Spleen (tissue), 11 donors: ENCODE measurements around the gene MCTP1. TPM values are rescaled to one million over a fixed set of nuclear protein-coding genes. Genes with fewer than 3 reads are reported as not detected.
"Not testable (repeated sequence)": the region's sequence is repeated elsewhere in the genome, so short reads cannot be mapped to it uniquely, and the experiment has no call there.

Source experiments
- DNase-seq: peaks from one replicate; pipeline ENCODE4 v3.0.0-alpha.2; 2020
- H3K27ac ChIP-seq, 8 donors: fragments of 200-600 bp; sonication (generic) in 7 of 8; 1 replicate in 4 of 8; 2 replicates in 4 of 8; pipeline versions ENCODE4 v1.5.0 to v1.8.0; 2016 to 2021; ENCODE audit warnings: inconsistent platforms in 4 of 8, mild to moderate bottlenecking in 4 of 8, moderate library complexity in 1 of 8
- H3K27me3 ChIP-seq, 7 donors: fragments of 200-600 bp; sonication (generic) in 6 of 7; replicated peaks in 1 of 7; 1 replicate in 4 of 7; 2 replicates in 3 of 7; pipeline versions ENCODE4 v1.5.0 to v1.8.0; 2016 to 2021; ENCODE audit warnings: inconsistent platforms in 3 of 7, mild to moderate bottlenecking in 1 of 7
- H3K36me3 ChIP-seq, 6 donors: fragments of 200-600 bp; sonication (generic) in 5 of 6; 1 replicate in 4 of 6; 2 replicates in 2 of 6; pipeline versions ENCODE4 v1.5.0 to v1.8.0; 2016 to 2021; ENCODE audit warnings: inconsistent platforms in 2 of 6
- H3K4me1 ChIP-seq, 6 donors: fragments of 200-600 bp; sonication (generic) in 5 of 6; 1 replicate in 3 of 6; 2 replicates in 3 of 6; pipeline versions ENCODE4 v1.5.0 to v1.8.0; 2016 to 2021; ENCODE audit warnings: inconsistent platforms in 3 of 6
- H3K4me3 ChIP-seq, 8 donors: fragments of 200-600 bp; sonication (generic) in 7 of 8; 1 replicate in 4 of 8; 2 replicates in 4 of 8; pipeline versions ENCODE4 v1.5.0 to v1.8.0; 2016 to 2021; ENCODE audit warnings: inconsistent platforms in 4 of 8, mild to moderate bottlenecking in 4 of 8, moderate library complexity in 2 of 8
- H3K9me3 ChIP-seq, 8 donors: fragments of 200-600 bp; sonication (generic) in 7 of 8; 1 replicate in 4 of 8; 2 replicates in 4 of 8; pipeline versions ENCODE4 v1.5.0 to v1.8.0; 2016 to 2021; ENCODE audit warnings: inconsistent platforms in 4 of 8
- POLR2A ChIP-seq, 3 donors: fragments of 450-650 bp; IDR thresholded peaks; one replicate each; pipeline ENCODE4 v1.5.1; 2017; ENCODE audit warnings: antibody characterized with exemption in 3 of 3, mild to moderate bottlenecking in 1 of 3
- POLR2AphosphoS5 ChIP-seq, 3 donors: sonication (generic); formaldehyde crosslinking; IDR thresholded peaks; one replicate each; pipeline ENCODE4 v1.5.1; 2017; ENCODE audit warnings: antibody characterized with exemption in 3 of 3
- WGBS, 5 donors: extraction: QIAGEN DNeasy Blood & Tissue Kit in 3 of 5; methylation state at CpG; one replicate each; pipeline versions ENCODE4 v1.1.5 to v1.1.7; 2013 to 2018; 5-methylcytosine and 5-hydroxymethylcytosine counted together
- intact Hi-C: fragments of 100-400 bp; cut with DNase I; formaldehyde crosslinking; loops from one replicate; pipeline ENCODE4 v1.15.0; 2023; ENCODE audit warnings: low total_unique reads
- polyA plus RNA-seq, 3 donors: library from polyadenylated mRNA; stranded (reverse); fragments of 200-250 nt; gene quantifications; one replicate each; pipeline ENCODE4 v1.2.1, GENCODE V29; 2013
- total RNA-seq, 7 donors: library from RNA; depleted of rRNA in 3 of 7; stranded (reverse); fragments of >200 nt in 3 of 7; fragmentation: NEBNext Ultra II Directional in 4 of 7; extraction: Animal tissue kit (Norgen Biotek cat#: 25700) in 4 of 7; gene quantifications; one replicate each; pipeline versions ENCODE4 v1.1.0 to v1.2.1, GENCODE V29; 2016 to 2021
- TF ChIP-seq, protein P1 (sequence below), 11 experiments: fragments of 200-600 bp in 7 of 11; fragments of 450-650 bp in 4 of 11; sonication (generic) in 4 of 11; IDR thresholded peaks in 8 of 11; conservative IDR thresholded peaks in 3 of 11; 1 replicate in 7 of 11; 2 replicates in 4 of 11; pipeline versions ENCODE4 v1.4.0 to v1.8.0; 2016 to 2021; ENCODE audit warnings: antibody characterized with exemption in 11 of 11, inconsistent platforms in 4 of 11, mild to moderate bottlenecking in 1 of 11
- donor health status: healthy with polysubstance abuse.
- donor health status: DM: no; HTN: no; CAD: no; lungs with moderate emphysema.
- donor health status: DM: no; HTN: no; CAD: no.
- donor health status: Bipolar disorder and iron deficiency.
- donor health status: healthy.
- donor health status: DM: no; HTN: no; CAD: no.
- donor health status: DM: yes; HTN: yes; CAD: no.

The MCTP1 gene
- total and polyA plus RNA-seq, 10 donors = 1.2 to 57.2 (median 29.4) TPM

DNA sequence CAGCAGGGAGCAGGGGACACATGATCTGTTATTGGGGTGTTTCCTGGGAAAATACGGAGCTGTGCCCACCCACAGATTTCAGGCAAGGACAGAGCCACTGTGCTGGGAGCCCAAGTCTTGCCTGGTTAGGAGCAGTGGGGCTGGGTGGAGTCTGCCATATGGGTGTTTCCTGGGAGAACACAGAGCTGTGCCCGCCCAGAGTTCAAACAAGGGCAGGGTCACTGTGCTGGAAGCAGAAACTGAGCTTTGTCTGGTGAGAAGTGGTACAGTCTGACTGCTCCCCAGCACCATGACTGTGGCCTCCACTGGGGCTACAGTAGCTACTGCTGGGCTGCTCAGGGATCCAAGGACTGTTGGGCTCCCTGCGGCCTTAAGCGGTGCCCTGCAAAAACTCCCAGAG lies 135.5 kb downstream of the MCTP1 start:
- intact Hi-C loops = no loop called here
- H3K36me3 ChIP-seq = no peaks in the 10 kb centered on the region
- WGBS, 5 donors = 69 to 100% (median 80%) methylated on average over 2 to 4 of the region's 4 CpGs
- TF ChIP-seq, protein P1, sequence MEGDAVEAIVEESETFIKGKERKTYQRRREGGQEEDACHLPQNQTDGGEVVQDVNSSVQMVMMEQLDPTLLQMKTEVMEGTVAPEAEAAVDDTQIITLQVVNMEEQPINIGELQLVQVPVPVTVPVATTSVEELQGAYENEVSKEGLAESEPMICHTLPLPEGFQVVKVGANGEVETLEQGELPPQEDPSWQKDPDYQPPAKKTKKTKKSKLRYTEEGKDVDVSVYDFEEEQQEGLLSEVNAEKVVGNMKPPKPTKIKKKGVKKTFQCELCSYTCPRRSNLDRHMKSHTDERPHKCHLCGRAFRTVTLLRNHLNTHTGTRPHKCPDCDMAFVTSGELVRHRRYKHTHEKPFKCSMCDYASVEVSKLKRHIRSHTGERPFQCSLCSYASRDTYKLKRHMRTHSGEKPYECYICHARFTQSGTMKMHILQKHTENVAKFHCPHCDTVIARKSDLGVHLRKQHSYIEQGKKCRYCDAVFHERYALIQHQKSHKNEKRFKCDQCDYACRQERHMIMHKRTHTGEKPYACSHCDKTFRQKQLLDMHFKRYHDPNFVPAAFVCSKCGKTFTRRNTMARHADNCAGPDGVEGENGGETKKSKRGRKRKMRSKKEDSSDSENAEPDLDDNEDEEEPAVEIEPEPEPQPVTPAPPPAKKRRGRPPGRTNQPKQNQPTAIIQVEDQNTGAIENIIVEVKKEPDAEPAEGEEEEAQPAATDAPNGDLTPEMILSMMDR (IDR thresholded peaks at IDR 0.05 in 8 of 11, conservative IDR thresholded peaks at IDR 0.05 in 3 of 11) = no peak
- TF ChIP-seq POLR2A (IDR thresholded peaks at IDR 0.05) = no peak
- H3K4me1 ChIP-seq = no peaks in the 10 kb centered on the region
- no peaks in the 10 kb centered on the region for H3K27me3 ChIP-seq
- H3K4me3 ChIP-seq = no peak overlapping the region
- H3K27ac ChIP-seq = no peak overlapping the region
- DNase-seq = no peak
- peaks cover 0 to 16% (median 10%) of the 10 kb centered on the region in 8 donors for H3K9me3 ChIP-seq

GRCh38 chr5:95148453-95148852 lies 136.4 kb downstream of the MCTP1 start:
- no peak overlapping the region for H3K4me3 ChIP-seq
- H3K9me3 ChIP-seq = peaks cover 0 to 16% (median 10%) of the 10 kb centered on the region in 8 donors
- H3K4me1 ChIP-seq = no peaks in the 10 kb centered on the region
- H3K27me3 ChIP-seq = no peaks in the 10 kb centered on the region
- TF ChIP-seq, protein P1 (IDR thresholded peaks at IDR 0.05 in 8 of 11, conservative IDR thresholded peaks at IDR 0.05 in 3 of 11) = no peak
- no peak for TF ChIP-seq POLR2AphosphoS5 (IDR thresholded peaks at IDR 0.05)
- TF ChIP-seq POLR2A (IDR thresholded peaks at IDR 0.05) = no peak
- intact Hi-C loops = no loop called here
- no peak overlapping the region for H3K27ac ChIP-seq
- no peaks in the 10 kb centered on the region for H3K36me3 ChIP-seq
- DNase-seq = no peak

DNA sequence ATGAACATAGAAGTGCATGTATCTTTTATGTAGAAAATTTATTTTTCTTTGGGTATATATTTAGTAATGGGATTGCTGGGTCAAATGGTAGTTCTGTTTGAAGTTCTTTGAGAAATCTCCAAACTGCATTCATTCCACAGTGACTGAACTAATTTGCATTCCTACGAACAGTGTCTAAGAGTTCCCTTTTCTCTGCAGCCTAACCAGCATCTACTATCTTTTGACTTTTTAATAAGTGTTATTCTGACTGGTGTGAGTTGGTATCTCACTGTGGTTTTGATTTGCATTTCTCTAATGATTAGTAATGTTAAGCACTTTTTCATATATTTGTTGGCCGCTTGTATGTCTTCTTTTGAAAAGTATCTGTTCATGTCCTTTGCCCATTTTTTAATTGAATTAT lies 141.0 kb downstream of the MCTP1 start:
- H3K27me3 ChIP-seq, DNase-seq, H3K4me3 ChIP-seq, intact Hi-C loops, H3K36me3 ChIP-seq, H3K4me1 ChIP-seq, H3K27ac ChIP-seq: not testable (repeated sequence)
- 80 to 87% (median 83%) methylated on average over 2 of the region's 2 CpGs for WGBS, 5 donors
- H3K9me3 ChIP-seq = peaks cover 0 to 16% (median 10%) of the 10 kb centered on the region in 8 donors

DNA sequence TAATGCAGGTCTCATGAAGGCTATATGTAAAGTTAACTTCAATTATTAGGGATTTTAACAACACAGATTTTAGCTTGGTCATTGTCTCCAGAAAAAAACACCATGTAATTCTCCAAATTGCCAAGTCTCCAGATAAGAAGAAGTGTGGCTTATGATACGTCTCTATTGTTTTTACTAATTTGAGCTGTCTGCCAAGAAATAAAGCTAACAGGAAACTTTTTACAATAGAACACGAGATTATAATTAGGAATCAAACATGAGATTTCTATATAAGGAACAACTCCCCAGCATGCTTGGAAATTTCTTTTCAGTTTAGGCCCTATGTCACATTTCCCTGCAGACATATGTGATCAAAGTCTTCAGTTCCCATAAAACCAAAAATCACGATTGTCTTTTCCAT lies 142.7 kb downstream of the MCTP1 start:
- H3K27ac ChIP-seq = no peak overlapping the region
- intact Hi-C loops = no loop called here
- 64 to 77% (median 75%) methylated on average over 3 of the region's 3 CpGs for WGBS, 5 donors

More for the DNA sequence above, 142.7 kb downstream of the MCTP1 start:
- Histone ChIP-seq H3K4me3 (no peak overlapping the region), H3K36me3 (no peaks in the 10 kb centered on the region), H3K27me3 (no peaks in the 10 kb centered on the region), H3K4me1 (no peaks in the 10 kb centered on the region), H3K9me3 (peaks cover 0 to 3% (median under 1%) of the 10 kb centered on the region in 8 donors)
- no peak for DNase-seq
- TF ChIP-seq, protein P1 (IDR thresholded peaks at IDR 0.05 in 8 of 11, conservative IDR thresholded peaks at IDR 0.05 in 3 of 11) = no peak
- TF ChIP-seq POLR2AphosphoS5 (IDR thresholded peaks at IDR 0.05) (no peak), POLR2A (IDR thresholded peaks at IDR 0.05) (no peak)
